LNCAP (cell line): Measurements from ENCODE around the gene SOCS7.

Source experiments
- CTCF ChIP-seq: fragments of 450-650 bp; IDR thresholded peaks from 2 replicates; pipeline ENCODE4 v1.5.1; 2017; ENCODE audit warnings: mild to moderate bottlenecking

Gene SOCS7

GRCh38 chr17:38421171-38421841, 69.7 kb downstream of the SOCS7 start:
- TF ChIP-seq CTCF: no peak

DNA sequence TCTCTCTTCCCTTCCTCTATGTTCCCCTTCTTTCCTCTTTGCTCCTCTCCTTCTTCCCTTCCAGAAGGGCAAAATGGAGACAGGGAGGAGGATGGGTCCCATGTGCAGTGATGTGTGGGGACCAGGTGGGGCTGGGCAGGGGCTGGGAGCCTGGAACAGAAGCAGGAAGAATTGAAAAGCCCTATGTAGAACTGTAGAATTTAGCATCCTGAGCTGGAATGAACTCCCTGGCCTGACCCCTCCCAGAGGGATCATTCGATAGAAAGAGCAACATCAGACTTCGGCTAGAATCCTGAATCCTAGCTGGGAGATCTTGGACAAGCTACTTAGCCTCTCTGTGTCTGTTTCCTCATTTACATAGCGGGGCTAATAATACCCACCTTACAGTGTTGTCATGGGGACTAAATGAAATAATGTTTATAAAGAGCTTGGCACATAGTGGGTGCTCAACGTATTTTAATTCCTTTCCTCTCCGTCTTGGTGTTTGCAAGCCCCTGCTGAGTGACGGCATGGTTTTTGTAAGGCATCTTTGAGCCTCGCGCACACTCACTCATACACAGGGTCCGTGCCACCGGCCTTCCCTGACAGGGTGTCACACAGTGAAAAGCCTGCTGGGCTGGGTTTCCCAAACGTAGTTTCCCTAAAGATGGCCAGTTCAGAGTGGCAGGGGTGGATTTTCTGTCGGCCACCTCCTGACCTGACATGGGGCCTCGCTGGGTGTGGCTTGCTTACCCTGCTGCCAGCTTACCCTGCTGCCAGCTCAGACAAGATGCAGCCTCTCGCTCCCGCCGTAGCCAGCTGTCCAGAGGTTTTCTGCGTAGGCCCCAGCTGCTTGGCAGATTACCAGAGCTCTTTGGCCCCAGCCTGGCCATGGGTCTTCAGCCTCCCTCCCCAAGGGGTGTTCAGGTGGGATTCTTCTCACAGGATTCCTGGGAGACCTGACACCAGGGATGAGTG, 70.5 kb downstream of the SOCS7 start:
- TF ChIP-seq CTCF: no peak

DNA sequence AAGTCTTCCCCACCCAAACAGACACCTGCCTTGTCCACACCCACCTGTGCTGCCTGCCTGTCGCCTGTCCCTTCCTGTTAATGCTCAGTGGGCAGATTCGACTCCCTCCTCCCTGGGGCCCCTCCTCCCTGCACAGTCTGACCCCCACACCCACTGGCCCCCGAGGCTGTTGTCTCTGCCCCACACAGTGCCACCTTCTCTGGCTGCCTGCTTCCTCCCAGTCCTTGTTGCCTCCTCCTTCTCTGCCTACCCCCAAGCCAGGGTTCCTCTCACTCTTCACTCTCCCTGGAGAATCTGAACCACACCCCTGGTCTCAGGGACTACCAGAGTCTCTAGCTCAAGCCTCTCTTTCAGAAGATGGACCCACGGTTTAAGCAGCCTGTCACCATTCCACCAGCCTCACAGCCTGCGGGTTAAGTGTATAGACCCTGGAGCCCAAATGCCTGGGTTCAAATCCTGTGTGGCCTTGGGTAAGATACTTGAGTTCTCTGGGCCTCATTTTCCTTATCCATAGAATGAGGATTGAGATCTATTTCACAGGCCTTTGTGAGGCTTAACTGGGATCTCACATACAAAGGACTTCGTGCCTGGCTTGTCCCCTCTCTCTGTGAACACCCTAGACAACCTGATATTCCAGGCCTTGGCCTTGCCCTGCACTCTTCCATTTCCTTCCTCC, 72.8 kb downstream of the SOCS7 start:
- TF ChIP-seq CTCF: no peak

GRCh38 chr17:38425031-38425430, 73.4 kb downstream of the SOCS7 start:
- no peak for TF ChIP-seq CTCF

DNA sequence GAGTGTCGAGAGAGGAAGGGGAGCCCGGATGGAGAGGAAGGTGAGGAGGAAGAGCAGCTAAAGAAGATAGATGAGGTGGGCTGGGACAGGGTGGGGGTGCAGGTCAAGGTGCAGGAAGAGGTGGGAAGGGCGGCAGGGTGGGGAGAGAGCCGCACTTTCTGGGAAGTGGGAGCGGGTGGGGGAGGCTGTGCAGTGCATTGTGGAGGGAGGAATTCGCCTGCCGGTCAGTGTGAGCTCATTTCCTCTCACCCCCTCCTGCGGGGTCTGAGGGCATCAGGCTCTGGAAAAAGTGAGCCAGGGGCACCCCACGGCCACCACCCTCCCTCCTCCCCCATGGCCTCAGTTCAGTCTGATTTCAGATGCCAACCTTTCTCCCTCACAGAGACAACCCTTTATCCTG, 74.1 kb downstream of the SOCS7 start:
- no peak for TF ChIP-seq CTCF

- no peak for TF ChIP-seq CTCF
Observed at GRCh38 chr17:38426441-38426840, 74.8 kb downstream of the SOCS7 start.

DNA sequence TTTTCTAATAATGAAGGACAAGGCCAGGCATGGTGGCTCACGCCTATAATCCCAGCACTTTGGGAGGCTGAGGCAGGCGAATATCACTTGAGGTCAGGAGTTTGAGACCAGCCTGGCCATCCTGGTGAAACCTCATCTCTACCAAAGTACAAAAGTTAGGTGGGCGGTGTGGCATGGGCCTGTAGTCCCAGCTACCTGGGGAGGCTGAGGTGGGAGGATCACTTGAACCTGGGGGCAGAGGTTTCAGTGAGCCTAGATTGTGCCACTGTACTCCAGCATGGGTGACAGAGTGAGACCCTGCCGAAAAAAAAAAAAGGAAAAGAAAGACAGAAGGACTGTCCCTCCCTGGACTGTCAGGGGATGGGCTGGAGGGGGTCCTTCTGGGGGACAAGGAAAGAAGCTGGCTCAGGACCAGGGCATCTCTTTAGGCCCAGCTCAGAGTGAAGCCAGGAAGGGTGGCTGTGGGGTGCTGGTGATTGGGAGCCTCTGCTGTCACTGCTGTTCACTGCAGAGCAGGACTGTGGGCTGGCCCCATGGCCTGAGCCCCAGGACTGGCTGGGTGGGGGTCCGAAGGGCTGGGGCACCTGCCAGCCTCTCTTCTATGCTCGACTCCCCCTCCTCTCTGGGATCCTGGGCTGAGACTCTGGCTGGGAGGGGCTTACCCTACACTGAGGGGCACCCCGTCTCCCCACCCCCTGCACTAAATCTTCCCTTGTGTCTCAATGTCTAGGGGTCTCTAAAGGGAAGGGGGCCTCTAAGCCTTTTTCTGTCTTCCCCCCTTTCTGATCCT, 75.7 kb downstream of the SOCS7 start:
- TF ChIP-seq CTCF: no peak
